T-helper 2 cell treated with Interferon-gamma antibody and Interleukin-4, amounts not matched to agents 100 ng/mL and 5 ng/mL, for 36 hours (primary cell): ENCODE results near the gene CRTC3. TPM values are rescaled to one million over a fixed set of nuclear protein-coding genes. Genes with fewer than 3 reads are reported as not detected.
"Not testable (repeated sequence)": the region's sequence is repeated elsewhere in the genome, so short reads cannot be mapped to it uniquely, and the experiment has no call there.

Experiments
- intact Hi-C: fragments of 100-400 bp; cut with micrococcal nuclease; formaldehyde crosslinking; loops from one replicate; pipeline ENCODE4 v1.15.1; 2023
- total RNA-seq: library from RNA; stranded (reverse); gene quantifications from 2 replicates; pipeline ENCODE4 v1.2.3, GENCODE V29; 2022

CRTC3 gene
- total RNA-seq, 1 donor from 2014 or later = 106 TPM

- intact Hi-C loops = loop anchor here (2.0 to 10.0 kb wide), 2 partner anchors 241 to 289 kb away; partner anchors contain the start of genes HDDC3 and UNC45A
These were observed 116.3 kb downstream of the CRTC3 start for GRCh38 chr15:90645873-90646575.

GRCh38 chr15:90646662-90647305, 117.1 kb downstream of the CRTC3 start:
- intact Hi-C loops = loop anchor here (2.0 to 10.0 kb wide), 2 partner anchors 240 to 288 kb away; partner anchors contain the start of genes HDDC3 and UNC45A

GRCh38 chr15:90647326-90647725, 117.6 kb downstream of the CRTC3 start:
- intact Hi-C loops = loop anchor here (2.0 to 10.0 kb wide), 2 partner anchors 239 to 287 kb away; partner anchors contain the start of genes HDDC3 and UNC45A

GRCh38 chr15:90648137-90649070, 118.7 kb downstream of the CRTC3 start:
- intact Hi-C loops = loop anchor here (1.0 to 10.0 kb wide), 2 partner anchors 9 to 286 kb away; partner anchors contain the start of genes HDDC3 and UNC45A

- intact Hi-C loops = loop anchor here (1.0 kb wide), 1 partner anchor 43 kb away; no protein-coding TSS in a partner anchor
These were observed 120.6 kb downstream of the CRTC3 start for GRCh38 chr15:90650117-90650955.

- intact Hi-C loops = loop anchor here (1.0 kb wide), 1 partner anchor 42 kb away; no protein-coding TSS in a partner anchor
These were observed 121.4 kb downstream of the CRTC3 start for GRCh38 chr15:90650956-90651689.

GRCh38 chr15:90654233-90655136, 124.8 kb downstream of the CRTC3 start:
- intact Hi-C loops = no loop called here

- intact Hi-C loops = loop anchor here (1.0 kb wide), 1 partner anchor 8 kb away; no protein-coding TSS in a partner anchor
These were observed 127.9 kb downstream of the CRTC3 start for GRCh38 chr15:90657520-90658172.

GRCh38 chr15:90659481-90659880, 129.8 kb downstream of the CRTC3 start:
- intact Hi-C loops = no loop called here

- intact Hi-C loops = loop anchor here (1.0 kb wide), 1 partner anchor 26 kb away; no protein-coding TSS in a partner anchor
These were observed 130.7 kb downstream of the CRTC3 start for GRCh38 chr15:90660195-90660998.

- intact Hi-C loops = loop anchor here (1.0 kb wide), 1 partner anchor 25 kb away; no protein-coding TSS in a partner anchor
These were observed 131.2 kb downstream of the CRTC3 start for GRCh38 chr15:90660999-90661330.

GRCh38 chr15:90664081-90664461, 134.3 kb downstream of the CRTC3 start:
- intact Hi-C loops = not testable (repeated sequence)

- intact Hi-C loops = loop anchor here (1.0 kb wide), 1 partner anchor 22 kb away; no protein-coding TSS in a partner anchor
These were observed 135.0 kb downstream of the CRTC3 start for GRCh38 chr15:90664650-90665287.

- intact Hi-C loops = loop anchor here (1.0 kb wide), 1 partner anchor 21 kb away; no protein-coding TSS in a partner anchor
These were observed 135.8 kb downstream of the CRTC3 start for GRCh38 chr15:90665288-90666134.

GRCh38 chr15:90666135-90666909, 136.6 kb downstream of the CRTC3 start:
- intact Hi-C loops = no loop called here
